K562 (cell line): ENCODE data around the gene ALDH9A1. TPM values are rescaled to one million over a fixed set of nuclear protein-coding genes. Genes with fewer than 3 reads are reported as not detected.
A peak's percentile ranks its signal among the peaks of the same experiment; 100 is the strongest.

Source experiments
- ATAC-seq: fragments of 200-7000 bp; cut with Tn5 transposase; 3 replicates; pipeline ENCODE4 v1.9.1; 2020; ENCODE audit warnings: moderate library complexity
- BruUV-seq: library from RNA; stranded (reverse); fragments of 400-500 nt; replicated peaks from 2 replicates; lab custom pipeline; 2021; lab: Mats Ljungman, UMichigan
- CTCF ChIA-PET: fragments of 300-600 bp; formaldehyde crosslinking; extraction: SDS; loops from one replicate; lab custom pipeline; 2021; ENCODE audit warnings: low intra/inter-chr PET ratio; lab: Yijun Ruan, JAX
- POLR2A ChIA-PET: fragments of 300-600, 350-650 bp; sonication (Branson Sonifier 250); formaldehyde crosslinking; extraction: SDS; loops from one replicate; lab custom pipeline; 2021; ENCODE audit warnings: antibody characterized with exemption, inconsistent platforms; lab: Yijun Ruan, JAX
- DNase-seq, 4 experiments: peaks; one replicate each; pipeline versions ENCODE4 v3.0.0 to v3.0.0-alpha.2; 2011 to 2018; ENCODE audit warnings: low spot score in 3 of 4, mixed read lengths in 3 of 4; ENCODE audit errors: extremely low read depth in 1 of 4
- FAIRE-seq: peaks from 2 replicates; lab custom pipeline; 2011; peaks lifted over from hg19 to GRCh38; lab: Jason Lieb, UNC
- H2AFZ ChIP-seq: 2 replicates; pipeline ENCODE4 v1.6.0; 2011; ENCODE audit warnings: low read depth, low read length, control low read depth, inconsistent platforms
- H3K27ac ChIP-seq: fragments of 200-600 bp; 3 replicates; pipeline ENCODE4 v1.8.0; 2011; ENCODE audit warnings: low read depth, mild to moderate bottlenecking, control low read depth, inconsistent platforms, low read length, moderate library complexity, mixed read lengths; ENCODE audit errors: extremely low read depth
- H3K27me3 ChIP-seq, 2 experiments: fragments of 300-600 bp in 1 of 2; 2 replicates in 1 of 2; 3 replicates in 1 of 2; pipeline versions ENCODE4 v1.6.0 to v1.8.0; 2011; ENCODE audit warnings: inconsistent platforms in 2 of 2, low read length in 2 of 2, mild to moderate bottlenecking in 1 of 2, mixed read lengths in 1 of 2, moderate library complexity in 1 of 2; ENCODE audit not compliant: control insufficient read depth in 2 of 2, insufficient read depth in 2 of 2
- H3K36me3 ChIP-seq: fragments of 300-600 bp; 3 replicates; pipeline ENCODE4 v1.8.0; 2011; ENCODE audit warnings: mild to moderate bottlenecking, low read length, inconsistent platforms; ENCODE audit not compliant: control insufficient read depth, insufficient read depth
- H3K4me1 ChIP-seq, 2 experiments: fragments of 200-600 bp in 1 of 2; replicated peaks in 1 of 2; 2 replicates in 1 of 2; 3 replicates in 1 of 2; pipeline versions ENCODE4 v1.5.1 to v1.8.0; 2011; ENCODE audit warnings: inconsistent platforms in 2 of 2, low read length in 2 of 2, mild to moderate bottlenecking in 1 of 2, mixed read lengths in 1 of 2, moderate library complexity in 1 of 2; ENCODE audit not compliant: control insufficient read depth in 2 of 2, insufficient read depth in 2 of 2
- H3K4me2 ChIP-seq: 2 replicates; pipeline ENCODE4 v1.6.1; 2011; ENCODE audit warnings: low read length, control low read depth, inconsistent platforms, mixed read lengths; ENCODE audit not compliant: insufficient read depth
- H3K4me3 ChIP-seq: fragments of 200-600 bp; sonication (generic), shearing (Covaris generic); 2 replicates; pipeline ENCODE4 v1.5.1; 2016; ENCODE audit warnings: control low read depth, inconsistent platforms
- H3K79me2 ChIP-seq: fragments of 200-600 bp; 3 replicates; pipeline ENCODE4 v1.8.0; 2011; ENCODE audit warnings: low read length, inconsistent platforms; ENCODE audit not compliant: control insufficient read depth, insufficient read depth
- H3K9ac ChIP-seq, 2 experiments: 2 replicates each; pipeline versions ENCODE4 v1.6.0 to v1.6.1; 2011; ENCODE audit warnings: low read depth in 2 of 2, low read length in 2 of 2, control low read depth in 1 of 2, inconsistent platforms in 1 of 2, mild to moderate bottlenecking in 1 of 2, mixed read lengths in 1 of 2; ENCODE audit not compliant: insufficient read depth in 1 of 2
- H3K9me1 ChIP-seq: one replicate; pipeline ENCODE4 v1.6.0; 2011; ENCODE audit warnings: inconsistent platforms, mild to moderate bottlenecking, low read length, moderate library complexity; ENCODE audit not compliant: control insufficient read depth, insufficient read depth
- H3K9me3 ChIP-seq: replicated peaks from 2 replicates; pipeline ENCODE4 v1.5.1; 2011; ENCODE audit warnings: low read depth, low read length, inconsistent platforms; ENCODE audit not compliant: control insufficient read depth, insufficient read depth
- H4K20me1 ChIP-seq: replicated peaks from 2 replicates; pipeline ENCODE4 v1.6.1; 2011; ENCODE audit warnings: low read length, inconsistent platforms, mixed read lengths; ENCODE audit not compliant: control insufficient read depth, insufficient read depth
- DIDO1 ChIP-seq: fragments of 450-650 bp; IDR thresholded peaks from 2 replicates; pipeline ENCODE4 v1.6.1; 2016; ENCODE audit warnings: low read depth, missing biosample characterization, missing genetic modification characterization
- DPF2 ChIP-seq: fragments of 450-650 bp; IDR thresholded peaks from 2 replicates; pipeline ENCODE4 v1.6.1; 2016
- ELF2 ChIP-seq: fragments of 250-450 bp; sonication (Bioruptor Pico); IDR thresholded peaks from 2 replicates; pipeline ENCODE4 v1.5.0; 2021; ENCODE audit warnings: mild to moderate bottlenecking
- FUS ChIP-seq: fragments of 200-400 bp; formaldehyde crosslinking; optimal IDR thresholded peaks from 2 replicates; pipeline ENCODE3; 2017; ENCODE audit warnings: low read depth, low read length
- HMG20A ChIP-seq: fragments of 450-650 bp; formaldehyde crosslinking; conservative IDR thresholded peaks from 2 replicates; pipeline ENCODE4 v1.4.0; 2020; ENCODE audit warnings: mild to moderate bottlenecking, mixed read lengths
- RAD21 ChIP-seq, 2 experiments: fragments of 250-450 bp in 1 of 2; fragments of 450-650 bp in 1 of 2; sonication (Bioruptor Pico) in 1 of 2; formaldehyde crosslinking in 1 of 2; IDR thresholded peaks in 1 of 2; conservative IDR thresholded peaks in 1 of 2; 2 replicates each; pipeline versions ENCODE4 v1.4.0 to v1.8.0; 2020 to 2022; ENCODE audit warnings: mild to moderate bottlenecking in 2 of 2, moderate library complexity in 1 of 2
- SIN3B ChIP-seq: fragments of 450-650 bp; IDR thresholded peaks from 2 replicates; pipeline ENCODE4 v1.6.1; 2017; ENCODE audit warnings: low read depth, mild to moderate bottlenecking, moderate library complexity
- ZNF184 ChIP-seq: sonication (generic); formaldehyde crosslinking; IDR thresholded peaks from 2 replicates; pipeline ENCODE4 v1.5.0; 2020; ENCODE audit warnings: missing genetic modification reagents
- ZNF3 ChIP-seq: fragments of 250-450 bp; sonication (Bioruptor Pico); IDR thresholded peaks from 2 replicates; pipeline ENCODE4 v1.5.0; 2021; ENCODE audit warnings: mild to moderate bottlenecking, moderate library complexity
- ZNF586 ChIP-seq: fragments of 450-650 bp; formaldehyde crosslinking; conservative IDR thresholded peaks from 2 replicates; pipeline ENCODE4 v1.4.0; 2020; ENCODE audit warnings: mild to moderate bottlenecking, moderate library complexity
- WGBS: fragments of 100-300 bp; shearing (Covaris generic); methylation state at CpG from one replicate; pipeline ENCODE4 v1.1.6; 2016; ENCODE audit warnings: low coverage, mixed read lengths; ENCODE audit not compliant: insufficient coverage; ENCODE audit errors: missing lambda C conversion rate; 5-methylcytosine and 5-hydroxymethylcytosine counted together
- in situ Hi-C: fragments of 300-500 bp; cut with MboI; formaldehyde crosslinking; loops from 4 replicates; pipeline ENCODE4 v1.15.0; 2018; ENCODE audit warnings: inconsistent platforms, mixed read lengths
- intact Hi-C: fragments of 100-400 bp; cut with micrococcal nuclease; formaldehyde crosslinking; loops from 2 replicates; pipeline ENCODE4 v1.14.2; 2022
- polyA plus RNA-seq, 8 experiments: library from polyadenylated mRNA; depleted of rRNA in 4 of 8; stranded (reverse) in 5 of 8; unstranded in 3 of 8; fragments of >200 nt; fragmentation: Nextera tagmentation in 2 of 8; fragmentation: Illumina TruSeq in 1 of 8; extraction: Ambion mirVana in 2 of 8; extraction: Trizol in 1 of 8; gene quantifications; 2 replicates each; pipeline versions ENCODE4 v1.2.1 to v1.2.3, GENCODE V29; 2011 to 2014; ENCODE audit warnings: inconsistent platforms in 1 of 8, missing spikeins in 1 of 8
- total RNA-seq, 7 experiments: library from RNA; depleted of rRNA in 6 of 7; stranded (reverse); fragments of >200 nt in 6 of 7; fragmentation: Illumina TruSeq in 2 of 7; extraction: Trizol in 2 of 7; gene quantifications; 2 replicates each; pipeline versions ENCODE4 v1.2.1 to v1.2.3, GENCODE V29; 2011 to 2021; ENCODE audit warnings: low replicate concordance in 1 of 7
- TF ChIP-seq, protein P1 (sequence below): fragments of 450-650 bp; IDR thresholded peaks from 2 replicates; pipeline ENCODE4 v1.6.1; 2016; ENCODE audit warnings: missing biosample characterization, missing genetic modification characterization
- TF ChIP-seq, protein P2 (sequence below): fragments of 450-650 bp; IDR thresholded peaks from 2 replicates; pipeline ENCODE4 v1.6.1; 2016
- TF ChIP-seq, protein P3 (sequence below): fragments of 450-650 bp; formaldehyde crosslinking; IDR thresholded peaks from 2 replicates; pipeline ENCODE4 v1.4.0; 2020; ENCODE audit warnings: mild to moderate bottlenecking
- TF ChIP-seq, protein P4 (sequence below), 3 experiments: IDR thresholded peaks in 2 of 3; conservative IDR thresholded peaks in 1 of 3; 2 replicates each; pipeline ENCODE4 v1.5.1; 2011 to 2012; ENCODE audit warnings: low read length in 3 of 3, mild to moderate bottlenecking in 3 of 3, control low read depth in 2 of 3, improper control_type of control experiment in 1 of 3, inconsistent platforms in 1 of 3, low read depth in 1 of 3, mixed read lengths in 1 of 3, moderate library complexity in 1 of 3; ENCODE audit not compliant: insufficient read depth in 2 of 3

Gene ALDH9A1
- total and polyA plus RNA-seq, 9 of the 15 experiments (the other 6 are each of a cell fraction or from before 2014, with no cell fraction given): 26.5 to 54.3 (median 39.2) TPM

DNA sequence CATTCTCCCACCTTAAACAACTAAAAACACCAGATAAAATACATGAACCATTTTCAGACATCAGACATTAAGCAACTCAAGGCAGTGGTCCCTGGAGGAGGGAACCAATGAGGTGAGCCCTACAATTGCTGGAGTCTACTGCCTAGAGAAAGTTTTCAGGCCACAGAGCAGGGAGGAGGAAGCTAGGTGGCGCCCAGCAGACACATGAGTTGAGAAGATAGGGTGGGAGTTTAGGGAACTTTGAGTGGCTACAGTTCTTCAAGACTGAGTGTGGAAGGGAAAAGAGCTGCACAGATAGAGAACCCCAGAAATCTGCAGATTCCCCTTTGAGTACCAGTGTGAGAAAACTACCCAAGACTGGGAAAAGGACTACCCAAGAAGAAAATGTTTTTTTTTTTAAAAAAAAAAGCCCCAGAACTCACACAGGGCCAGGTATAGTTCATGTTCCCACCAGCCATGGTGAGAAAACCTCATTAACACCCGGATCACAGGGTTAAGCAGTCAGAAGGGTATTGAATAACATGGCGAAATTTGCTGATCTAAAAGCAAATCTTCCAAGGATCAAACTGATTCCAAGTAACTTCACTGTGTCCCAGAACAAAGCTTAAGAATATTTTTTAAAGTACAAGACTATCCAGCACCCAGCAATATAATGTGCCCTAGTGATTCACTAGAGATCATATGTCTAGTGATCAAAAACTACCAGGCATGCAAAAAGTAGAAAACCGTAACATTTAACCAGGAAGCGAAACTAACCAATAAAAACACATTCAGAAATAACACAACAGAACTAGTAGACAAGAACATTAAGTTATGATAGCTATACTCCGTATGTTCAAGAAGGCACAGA lies 12.0 kb downstream of the ALDH9A1 start:
- no TSS peak for BruUV-seq
- FAIRE-seq: peak; percentile 86
- CTCF ChIA-PET: interaction anchor here (0.6 kb wide), 1 partner anchor 223 kb away, joined by 3 read pairs; no protein-coding TSS in a partner anchor
- 61% methylated on average over 6 of the region's 6 CpGs for WGBS
- Histone ChIP-seq H3K27me3 (no peaks in the 10 kb centered on the region), H2AFZ (no peak overlapping the region), H3K79me2 (peaks cover 23% of the 10 kb centered on the region; the same call in 1 of the 3 replicates), H3K9me1 (no peaks in the 10 kb centered on the region), H3K4me2 (no peak overlapping the region), H3K9ac (no peak overlapping the region), H3K4me1 (no peaks in the 10 kb centered on the region; a peak in 2 of 5 replicates), H3K27ac (no peak overlapping the region), H4K20me1 (no peaks in the 10 kb centered on the region), H3K36me3 (peaks cover 44% of the 10 kb centered on the region; the same call in 2 of the 3 replicates), H3K9me3 (no peaks in the 10 kb centered on the region), H3K4me3 (no peak overlapping the region)
- POLR2A ChIA-PET: interaction anchor here (0.6 to 1.6 kb wide), 7 partner anchors 8 to 487 kb away, joined by 3 to 11 read pairs (median 3); partner anchors contain the start of gene ALDH9A1
- peak; percentile 29 to 64 (median 47) for DNase-seq
- intact Hi-C loops (loop anchor here (1.0 kb wide), 1 partner anchor 228 kb away; no protein-coding TSS in a partner anchor), in situ Hi-C loops (no loop called here)
- ATAC-seq: peak; percentile 98
- TF ChIP-seq RAD21 (CRISPR knock-in tag; conservative IDR thresholded peaks at IDR 0.05 in 1 of 2, IDR thresholded peaks at IDR 0.05 in 1 of 2): peak in 1 of 2 experiments; percentile 57; a peak in 2 of 4 replicates
- no peak for TF ChIP-seq ELF2
- no peak for TF ChIP-seq DPF2
- TF ChIP-seq ZNF586: no peak
- TF ChIP-seq SIN3B: no peak
- TF ChIP-seq, protein P1, sequence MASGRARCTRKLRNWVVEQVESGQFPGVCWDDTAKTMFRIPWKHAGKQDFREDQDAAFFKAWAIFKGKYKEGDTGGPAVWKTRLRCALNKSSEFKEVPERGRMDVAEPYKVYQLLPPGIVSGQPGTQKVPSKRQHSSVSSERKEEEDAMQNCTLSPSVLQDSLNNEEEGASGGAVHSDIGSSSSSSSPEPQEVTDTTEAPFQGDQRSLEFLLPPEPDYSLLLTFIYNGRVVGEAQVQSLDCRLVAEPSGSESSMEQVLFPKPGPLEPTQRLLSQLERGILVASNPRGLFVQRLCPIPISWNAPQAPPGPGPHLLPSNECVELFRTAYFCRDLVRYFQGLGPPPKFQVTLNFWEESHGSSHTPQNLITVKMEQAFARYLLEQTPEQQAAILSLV: no peak
- TF ChIP-seq, protein P2, sequence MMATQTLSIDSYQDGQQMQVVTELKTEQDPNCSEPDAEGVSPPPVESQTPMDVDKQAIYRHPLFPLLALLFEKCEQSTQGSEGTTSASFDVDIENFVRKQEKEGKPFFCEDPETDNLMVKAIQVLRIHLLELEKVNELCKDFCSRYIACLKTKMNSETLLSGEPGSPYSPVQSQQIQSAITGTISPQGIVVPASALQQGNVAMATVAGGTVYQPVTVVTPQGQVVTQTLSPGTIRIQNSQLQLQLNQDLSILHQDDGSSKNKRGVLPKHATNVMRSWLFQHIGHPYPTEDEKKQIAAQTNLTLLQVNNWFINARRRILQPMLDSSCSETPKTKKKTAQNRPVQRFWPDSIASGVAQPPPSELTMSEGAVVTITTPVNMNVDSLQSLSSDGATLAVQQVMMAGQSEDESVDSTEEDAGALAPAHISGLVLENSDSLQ: no peak
- no peak for TF ChIP-seq ZNF184
- TF ChIP-seq ZNF3 (CRISPR knock-in tag): no peak
- no peak for TF ChIP-seq DIDO1
- TF ChIP-seq FUS: no peak
- TF ChIP-seq, protein P3, sequence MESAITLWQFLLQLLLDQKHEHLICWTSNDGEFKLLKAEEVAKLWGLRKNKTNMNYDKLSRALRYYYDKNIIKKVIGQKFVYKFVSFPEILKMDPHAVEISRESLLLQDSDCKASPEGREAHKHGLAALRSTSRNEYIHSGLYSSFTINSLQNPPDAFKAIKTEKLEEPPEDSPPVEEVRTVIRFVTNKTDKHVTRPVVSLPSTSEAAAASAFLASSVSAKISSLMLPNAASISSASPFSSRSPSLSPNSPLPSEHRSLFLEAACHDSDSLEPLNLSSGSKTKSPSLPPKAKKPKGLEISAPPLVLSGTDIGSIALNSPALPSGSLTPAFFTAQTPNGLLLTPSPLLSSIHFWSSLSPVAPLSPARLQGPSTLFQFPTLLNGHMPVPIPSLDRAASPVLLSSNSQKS (CRISPR knock-in tag): no peak
- no peak for TF ChIP-seq HMG20A (CRISPR knock-in tag)
- TF ChIP-seq, protein P4, sequence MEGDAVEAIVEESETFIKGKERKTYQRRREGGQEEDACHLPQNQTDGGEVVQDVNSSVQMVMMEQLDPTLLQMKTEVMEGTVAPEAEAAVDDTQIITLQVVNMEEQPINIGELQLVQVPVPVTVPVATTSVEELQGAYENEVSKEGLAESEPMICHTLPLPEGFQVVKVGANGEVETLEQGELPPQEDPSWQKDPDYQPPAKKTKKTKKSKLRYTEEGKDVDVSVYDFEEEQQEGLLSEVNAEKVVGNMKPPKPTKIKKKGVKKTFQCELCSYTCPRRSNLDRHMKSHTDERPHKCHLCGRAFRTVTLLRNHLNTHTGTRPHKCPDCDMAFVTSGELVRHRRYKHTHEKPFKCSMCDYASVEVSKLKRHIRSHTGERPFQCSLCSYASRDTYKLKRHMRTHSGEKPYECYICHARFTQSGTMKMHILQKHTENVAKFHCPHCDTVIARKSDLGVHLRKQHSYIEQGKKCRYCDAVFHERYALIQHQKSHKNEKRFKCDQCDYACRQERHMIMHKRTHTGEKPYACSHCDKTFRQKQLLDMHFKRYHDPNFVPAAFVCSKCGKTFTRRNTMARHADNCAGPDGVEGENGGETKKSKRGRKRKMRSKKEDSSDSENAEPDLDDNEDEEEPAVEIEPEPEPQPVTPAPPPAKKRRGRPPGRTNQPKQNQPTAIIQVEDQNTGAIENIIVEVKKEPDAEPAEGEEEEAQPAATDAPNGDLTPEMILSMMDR (IDR thresholded peaks at IDR 0.05 in 2 of 3, conservative IDR thresholded peaks at IDR 0.05 in 1 of 3; ENCODE audit: insufficient read depth in 2 of 3, low read depth in 1 of 3, low read length in 3 of 3): peak; percentile 42 to 61 (median 53); a peak in 4 of 6 replicates
